GM12873 (cell line): ENCODE data around the gene KCNMA1.

Source experiments
- CTCF ChIP-seq: IDR thresholded peaks from 2 replicates; pipeline ENCODE4 v1.5.1; 2012; ENCODE audit warnings: low read depth, mild to moderate bottlenecking, moderate library complexity, low read length, control low read depth; ENCODE audit not compliant: insufficient read depth; ENCODE audit errors: missing control alignments

KCNMA1 gene

GRCh38 chr10:77431980-77432797 is 205.4 kb downstream of the KCNMA1 start:
- no peak for TF ChIP-seq CTCF

- no peak for TF ChIP-seq CTCF
These were observed 206.4 kb downstream of the KCNMA1 start for GRCh38 chr10:77431209-77431611.

GRCh38 chr10:77430530-77430929 is 207.1 kb downstream of the KCNMA1 start:
- TF ChIP-seq CTCF, result no peak

- peak; percentile 65 for TF ChIP-seq CTCF
These were observed 208.8 kb downstream of the KCNMA1 start for GRCh38 chr10:77428691-77429395.

- no peak for TF ChIP-seq CTCF
These were observed 213.4 kb downstream of the KCNMA1 start for GRCh38 chr10:77424257-77424656.

GRCh38 chr10:77422491-77423338 is 214.9 kb downstream of the KCNMA1 start:
- no peak for TF ChIP-seq CTCF

- TF ChIP-seq CTCF, result no peak
These were observed 216.0 kb downstream of the KCNMA1 start for GRCh38 chr10:77421591-77421990.
